ENCODE results near the gene ESYT3. TPM values are rescaled to one million over a fixed set of nuclear protein-coding genes. Genes with fewer than 3 reads are reported as not detected.

The ESYT3 gene
- total and polyA plus RNA-seq, 9 of the 15 experiments (the other 6 are each of a cell fraction or from before 2014, with no cell fraction given): not detected

GRCh38 chr3:138460536-138461205 lies 26.3 kb downstream of the ESYT3 start:
- H4K20me1 ChIP-seq (replicated peaks; ENCODE audit: control insufficient read depth, insufficient read depth, low read length): 0 out of 2 replicates have a peak, but pooled peaks cover 4% of the 10 kb centered on the region
- ChIA-PET CTCF (ENCODE audit: low intra/inter-chr PET ratio) (no interaction called here), POLR2A (no interaction called here)
- intact Hi-C loops (cut with micrococcal nuclease): loop anchor here (5.0 kb wide), 2 partner anchors 43 to 462 kb away; no protein-coding TSS in a partner anchor
- TF ChIP-seq MEF2D (tag; conservative IDR thresholded peaks at IDR 0.05; ENCODE audit: low read depth) (no peak), MCM5 (IDR thresholded peaks at IDR 0.05; ENCODE audit: low read depth) (no peak)
- in situ Hi-C loops (cut with MboI): loop anchor here (10.0 kb wide), 1 partner anchor 474 kb away; no protein-coding TSS in a partner anchor
- H3K9ac ChIP-seq (ENCODE audit: insufficient read depth in 1 of 2, low read depth in 2 of 2, low read length in 2 of 2): no peak overlapping the region; a peak in 1 of 4 replicates
- no peaks in the 10 kb centered on the region for H3K36me3 ChIP-seq (ENCODE audit: control insufficient read depth, insufficient read depth, low read length)
- peaks cover 0 to 4% of the 10 kb centered on the region in 2 experiments; a peak in 2 of 5 replicates for H3K4me1 ChIP-seq (replicated peaks in 1 of 2; ENCODE audit: control insufficient read depth in 2 of 2, insufficient read depth in 2 of 2, low read length in 2 of 2)
- DNase-seq (ENCODE audit: extremely low read depth in 1 of 4, low spot score in 3 of 4) (no peak), FAIRE-seq (no peak), ATAC-seq (no peak)
- no peak overlapping the region for H3K4me3 ChIP-seq
- H3K27me3 ChIP-seq (ENCODE audit: control insufficient read depth in 2 of 2, insufficient read depth in 2 of 2, low read length in 2 of 2): peaks cover 0 to 40% of the 10 kb centered on the region in 2 experiments; a peak in 3 of 5 replicates
- no peaks in the 10 kb centered on the region for H3K9me1 ChIP-seq (ENCODE audit: control insufficient read depth, insufficient read depth, low read length)
- WGBS (ENCODE audit: insufficient coverage, low coverage, missing lambda C conversion rate): 3% methylated on average over 8 of the region's 8 CpGs
- no peak overlapping the region for H3K27ac ChIP-seq (ENCODE audit: extremely low read depth, low read depth, low read length)
- H3K4me2 ChIP-seq (ENCODE audit: insufficient read depth, low read length): no peak overlapping the region
- H3K79me2 ChIP-seq (ENCODE audit: control insufficient read depth, insufficient read depth, low read length): no peaks in the 10 kb centered on the region
- H3K9me3 ChIP-seq (replicated peaks; ENCODE audit: control insufficient read depth, insufficient read depth, low read depth, low read length): no peaks in the 10 kb centered on the region
- no peak overlapping the region for H2AFZ ChIP-seq (ENCODE audit: low read depth, low read length)
- BruUV-seq (replicated peaks): no TSS peak

GRCh38 chr3:138461246-138461645 lies 26.8 kb downstream of the ESYT3 start:
- Histone ChIP-seq H4K20me1 (replicated peaks; ENCODE audit: control insufficient read depth, insufficient read depth, low read length) (0 out of 2 replicates have a peak, but pooled peaks cover 4% of the 10 kb centered on the region), H2AFZ (ENCODE audit: low read depth, low read length) (no peak overlapping the region), H3K4me3 (no peak overlapping the region), H3K27me3 (ENCODE audit: control insufficient read depth in 2 of 2, insufficient read depth in 2 of 2, low read length in 2 of 2) (peaks cover 0 to 35% of the 10 kb centered on the region in 2 experiments; a peak in 3 of 5 replicates), H3K9me1 (ENCODE audit: control insufficient read depth, insufficient read depth, low read length) (no peaks in the 10 kb centered on the region), H3K9me3 (replicated peaks; ENCODE audit: control insufficient read depth, insufficient read depth, low read depth, low read length) (no peaks in the 10 kb centered on the region), H3K27ac (ENCODE audit: extremely low read depth, low read depth, low read length) (no peak overlapping the region), H3K79me2 (ENCODE audit: control insufficient read depth, insufficient read depth, low read length) (no peaks in the 10 kb centered on the region), H3K36me3 (ENCODE audit: control insufficient read depth, insufficient read depth, low read length) (no peaks in the 10 kb centered on the region), H3K4me1 (replicated peaks in 1 of 2; ENCODE audit: control insufficient read depth in 2 of 2, insufficient read depth in 2 of 2, low read length in 2 of 2) (peaks cover 0 to 4% of the 10 kb centered on the region in 2 experiments; a peak in 2 of 5 replicates), H3K4me2 (ENCODE audit: insufficient read depth, low read length) (no peak overlapping the region), H3K9ac (ENCODE audit: insufficient read depth in 1 of 2, low read depth in 2 of 2, low read length in 2 of 2) (no peak overlapping the region)
- ChIA-PET CTCF (ENCODE audit: low intra/inter-chr PET ratio) (no interaction called here), POLR2A (no interaction called here)
- WGBS (ENCODE audit: insufficient coverage, low coverage, missing lambda C conversion rate): 4% methylated on average over 3 of the region's 5 CpGs
- no TSS peak for BruUV-seq (replicated peaks)
- FAIRE-seq: no peak
- no peak for DNase-seq (ENCODE audit: extremely low read depth in 1 of 4, low spot score in 3 of 4)
- in situ Hi-C loops (cut with MboI) (loop anchor here (10.0 kb wide), 1 partner anchor 474 kb away; no protein-coding TSS in a partner anchor), intact Hi-C loops (cut with micrococcal nuclease) (loop anchor here (5.0 kb wide), 2 partner anchors 44 to 461 kb away; no protein-coding TSS in a partner anchor)
- no peak for ATAC-seq
- no peak for TF ChIP-seq HNRNPL (IDR thresholded peaks at IDR 0.05; ENCODE audit: low read depth, low read length)
- TF ChIP-seq ZBTB2 (IDR thresholded peaks at IDR 0.05): no peak
- no peak for TF ChIP-seq DIDO1 (tag; IDR thresholded peaks at IDR 0.05; ENCODE audit: low read depth)
- TF ChIP-seq ZNF217 (CRISPR knock-in tag; IDR thresholded peaks at IDR 0.05): no peak
- TF ChIP-seq ZNF165 (CRISPR knock-in tag; IDR thresholded peaks at IDR 0.05; ENCODE audit: borderline replicate concordance): no peak
- no peak for TF ChIP-seq ZEB2 (IDR thresholded peaks at IDR 0.05)
- no peak for TF ChIP-seq NCOA6 (IDR thresholded peaks at IDR 0.05)
- TF ChIP-seq ZNF274 (IDR thresholded peaks at IDR 0.05; ENCODE audit: borderline replicate concordance, low read depth, low read length): no peak
- no peak for TF ChIP-seq TFAM (CRISPR knock-in tag; conservative IDR thresholded peaks at IDR 0.05)
- TF ChIP-seq RFX1 (IDR thresholded peaks at IDR 0.05): no peak
- TF ChIP-seq RNF2 (IDR thresholded peaks at IDR 0.05): no peak
- TF ChIP-seq NFIX (CRISPR knock-in tag; IDR thresholded peaks at IDR 0.05; ENCODE audit: low read depth): no peak

Measured in K562 (cell line).